ENCODE results near the gene ARAP1.

DNA sequence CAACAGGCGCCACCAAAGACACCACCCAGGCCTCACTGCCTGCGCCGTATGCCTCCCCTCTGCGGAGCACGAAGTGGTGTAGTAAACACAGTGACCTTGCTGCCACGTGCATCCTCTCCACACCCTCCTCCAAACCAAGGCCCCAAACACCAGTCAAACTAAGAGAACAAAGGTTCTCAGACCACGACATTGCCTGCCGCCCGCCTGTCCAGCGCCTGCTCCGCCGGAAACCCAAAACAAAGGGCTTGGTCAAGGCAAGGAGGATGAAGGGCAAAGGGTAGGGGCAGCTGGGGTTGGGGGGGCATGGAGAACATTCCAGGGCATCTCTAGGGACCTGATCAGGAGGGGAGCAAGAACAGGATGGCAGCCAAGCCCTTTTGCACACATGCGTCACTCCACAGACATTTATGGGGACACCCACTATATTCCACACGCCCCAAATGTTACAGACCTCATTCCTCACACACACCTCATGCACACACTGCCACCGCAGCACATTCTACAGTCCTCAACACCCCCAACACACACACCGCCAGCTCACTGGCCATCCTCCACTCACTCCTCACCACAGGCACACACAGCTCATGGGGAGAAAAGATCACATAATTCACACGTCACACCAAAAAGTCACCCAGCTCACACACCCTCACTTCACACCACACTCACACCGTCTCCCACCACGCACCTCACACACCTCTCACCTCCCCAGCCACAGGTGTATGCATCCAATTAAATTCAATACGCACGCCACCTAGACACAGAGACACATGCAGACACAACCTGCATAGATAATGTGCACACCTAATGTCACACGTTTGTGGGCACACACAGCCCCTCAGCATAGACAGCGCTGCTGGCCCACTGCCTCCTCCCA, 112.5 kb downstream of the ARAP1 start:
- TF ChIP-seq, protein P1, sequence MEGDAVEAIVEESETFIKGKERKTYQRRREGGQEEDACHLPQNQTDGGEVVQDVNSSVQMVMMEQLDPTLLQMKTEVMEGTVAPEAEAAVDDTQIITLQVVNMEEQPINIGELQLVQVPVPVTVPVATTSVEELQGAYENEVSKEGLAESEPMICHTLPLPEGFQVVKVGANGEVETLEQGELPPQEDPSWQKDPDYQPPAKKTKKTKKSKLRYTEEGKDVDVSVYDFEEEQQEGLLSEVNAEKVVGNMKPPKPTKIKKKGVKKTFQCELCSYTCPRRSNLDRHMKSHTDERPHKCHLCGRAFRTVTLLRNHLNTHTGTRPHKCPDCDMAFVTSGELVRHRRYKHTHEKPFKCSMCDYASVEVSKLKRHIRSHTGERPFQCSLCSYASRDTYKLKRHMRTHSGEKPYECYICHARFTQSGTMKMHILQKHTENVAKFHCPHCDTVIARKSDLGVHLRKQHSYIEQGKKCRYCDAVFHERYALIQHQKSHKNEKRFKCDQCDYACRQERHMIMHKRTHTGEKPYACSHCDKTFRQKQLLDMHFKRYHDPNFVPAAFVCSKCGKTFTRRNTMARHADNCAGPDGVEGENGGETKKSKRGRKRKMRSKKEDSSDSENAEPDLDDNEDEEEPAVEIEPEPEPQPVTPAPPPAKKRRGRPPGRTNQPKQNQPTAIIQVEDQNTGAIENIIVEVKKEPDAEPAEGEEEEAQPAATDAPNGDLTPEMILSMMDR (IDR thresholded peaks at IDR 0.05): no peak
- no peak for TF ChIP-seq POLR2A (IDR thresholded peaks at IDR 0.05)
